ENCODE measurements around the gene C16orf74.

DNA sequence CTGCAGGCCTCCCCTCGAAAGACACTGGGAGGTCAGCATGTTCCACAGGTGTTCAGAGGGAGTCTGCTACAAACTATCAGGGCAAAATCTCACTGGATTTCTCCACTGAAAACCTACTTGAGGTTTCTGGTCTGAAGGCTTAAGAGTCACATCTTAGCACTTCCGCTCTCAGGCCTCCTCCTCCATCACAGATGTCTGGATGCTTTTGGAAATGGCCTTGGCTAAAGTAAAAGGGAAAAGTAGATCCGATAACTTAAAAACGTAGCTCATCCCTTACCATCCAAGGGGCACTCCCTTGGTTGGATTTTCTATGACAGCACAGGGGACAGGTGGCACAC, 76.5 kb downstream of the C16orf74 start:
- no peak for TF ChIP-seq POLR2A (IDR thresholded peaks at IDR 0.05)
- TF ChIP-seq, protein P1, sequence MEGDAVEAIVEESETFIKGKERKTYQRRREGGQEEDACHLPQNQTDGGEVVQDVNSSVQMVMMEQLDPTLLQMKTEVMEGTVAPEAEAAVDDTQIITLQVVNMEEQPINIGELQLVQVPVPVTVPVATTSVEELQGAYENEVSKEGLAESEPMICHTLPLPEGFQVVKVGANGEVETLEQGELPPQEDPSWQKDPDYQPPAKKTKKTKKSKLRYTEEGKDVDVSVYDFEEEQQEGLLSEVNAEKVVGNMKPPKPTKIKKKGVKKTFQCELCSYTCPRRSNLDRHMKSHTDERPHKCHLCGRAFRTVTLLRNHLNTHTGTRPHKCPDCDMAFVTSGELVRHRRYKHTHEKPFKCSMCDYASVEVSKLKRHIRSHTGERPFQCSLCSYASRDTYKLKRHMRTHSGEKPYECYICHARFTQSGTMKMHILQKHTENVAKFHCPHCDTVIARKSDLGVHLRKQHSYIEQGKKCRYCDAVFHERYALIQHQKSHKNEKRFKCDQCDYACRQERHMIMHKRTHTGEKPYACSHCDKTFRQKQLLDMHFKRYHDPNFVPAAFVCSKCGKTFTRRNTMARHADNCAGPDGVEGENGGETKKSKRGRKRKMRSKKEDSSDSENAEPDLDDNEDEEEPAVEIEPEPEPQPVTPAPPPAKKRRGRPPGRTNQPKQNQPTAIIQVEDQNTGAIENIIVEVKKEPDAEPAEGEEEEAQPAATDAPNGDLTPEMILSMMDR (IDR thresholded peaks at IDR 0.05 in 4 of 5, conservative IDR thresholded peaks at IDR 0.05 in 1 of 5): no peak

Measured in gastrocnemius medialis (tissue), 4 donors.